ENCODE measurements around the gene PDE4A. TPM values are rescaled to one million over a fixed set of nuclear protein-coding genes. Genes with fewer than 3 reads are reported as not detected.
"Not testable (repeated sequence)": the region's sequence is repeated elsewhere in the genome, so short reads cannot be mapped to it uniquely, and the experiment has no call there.

The PDE4A gene
- total RNA-seq, 4 donors from 2014 or later, result 0.87 to 7.1 (median 2.3) TPM

- Histone ChIP-seq H3K36me3 (no peaks in the 10 kb centered on the region), H3K4me3 (no peak overlapping the region), H3K27me3 (peaks cover 0 to 62% (median 2%) of the 10 kb centered on the region in 4 donors), H3K27ac (no peak overlapping the region), H3K9me3 (no peaks in the 10 kb centered on the region), H3K4me1 (peaks cover 23 to 78% (median 24%) of the 10 kb centered on the region in 3 donors)
- no peak for DNase-seq
- intact Hi-C loops (cut with DNase I), result loop anchor here (10.0 kb wide), 1 partner anchor 169 kb away; no protein-coding TSS in a partner anchor
- TF ChIP-seq POLR2A (IDR thresholded peaks at IDR 0.05), result no peak
- TF ChIP-seq, protein P1, sequence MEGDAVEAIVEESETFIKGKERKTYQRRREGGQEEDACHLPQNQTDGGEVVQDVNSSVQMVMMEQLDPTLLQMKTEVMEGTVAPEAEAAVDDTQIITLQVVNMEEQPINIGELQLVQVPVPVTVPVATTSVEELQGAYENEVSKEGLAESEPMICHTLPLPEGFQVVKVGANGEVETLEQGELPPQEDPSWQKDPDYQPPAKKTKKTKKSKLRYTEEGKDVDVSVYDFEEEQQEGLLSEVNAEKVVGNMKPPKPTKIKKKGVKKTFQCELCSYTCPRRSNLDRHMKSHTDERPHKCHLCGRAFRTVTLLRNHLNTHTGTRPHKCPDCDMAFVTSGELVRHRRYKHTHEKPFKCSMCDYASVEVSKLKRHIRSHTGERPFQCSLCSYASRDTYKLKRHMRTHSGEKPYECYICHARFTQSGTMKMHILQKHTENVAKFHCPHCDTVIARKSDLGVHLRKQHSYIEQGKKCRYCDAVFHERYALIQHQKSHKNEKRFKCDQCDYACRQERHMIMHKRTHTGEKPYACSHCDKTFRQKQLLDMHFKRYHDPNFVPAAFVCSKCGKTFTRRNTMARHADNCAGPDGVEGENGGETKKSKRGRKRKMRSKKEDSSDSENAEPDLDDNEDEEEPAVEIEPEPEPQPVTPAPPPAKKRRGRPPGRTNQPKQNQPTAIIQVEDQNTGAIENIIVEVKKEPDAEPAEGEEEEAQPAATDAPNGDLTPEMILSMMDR (IDR thresholded peaks at IDR 0.05), result no peak
- 49 to 56% methylated on average over 5 to 6 of the region's 6 CpGs for WGBS, 2 donors
Observed at GRCh38 chr19:10406191-10406590, 14.1 kb upstream of the PDE4A start.

DNA sequence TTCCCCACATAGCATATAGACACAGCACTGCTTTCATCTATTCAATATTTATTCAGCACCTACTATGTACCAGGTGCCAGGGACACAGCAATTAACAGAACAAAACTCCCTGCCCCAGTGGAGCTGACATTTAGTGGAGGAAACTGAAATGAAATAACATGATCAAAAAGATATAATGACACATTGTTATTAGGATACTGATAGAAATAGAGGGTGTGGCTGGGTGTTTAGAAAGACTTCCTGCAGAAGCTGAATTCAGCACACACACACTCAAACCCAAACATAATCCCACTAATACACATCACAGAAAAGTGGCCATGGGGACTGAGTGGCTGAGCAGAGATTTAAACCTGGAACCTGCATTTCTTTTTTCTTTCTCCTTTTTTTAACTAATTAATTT is 13.2 kb upstream of the PDE4A start:
- Histone ChIP-seq H3K36me3 (no peaks in the 10 kb centered on the region), H3K27ac (no peak overlapping the region), H3K9me3 (no peaks in the 10 kb centered on the region), H3K27me3 (peaks cover 0 to 62% (median 2%) of the 10 kb centered on the region in 4 donors), H3K4me3 (no peak overlapping the region), H3K4me1 (peaks cover 14 to 69% (median 16%) of the 10 kb centered on the region in 3 donors)
- TF ChIP-seq, protein P1 (IDR thresholded peaks at IDR 0.05), result no peak
- TF ChIP-seq POLR2A (IDR thresholded peaks at IDR 0.05), result no peak
- no peak for DNase-seq
- intact Hi-C loops (cut with DNase I), result loop anchor here (10.0 kb wide), 1 partner anchor 168 kb away; no protein-coding TSS in a partner anchor

GRCh38 chr19:10408511-10409283 is 11.6 kb upstream of the PDE4A start:
- WGBS, 2 donors, result 66 to 73% methylated on average over 7 to 11 of the region's 18 CpGs
- Histone ChIP-seq H3K9me3 (no peaks in the 10 kb centered on the region), H3K4me3 (no peak overlapping the region), H3K27me3 (peaks cover 0 to 62% (median 2%) of the 10 kb centered on the region in 4 donors), H3K27ac (peak overlapping the region in 3 of 4 donors; percentile 5 to 58 (median 24)), H3K36me3 (no peaks in the 10 kb centered on the region), H3K4me1 (peaks cover 9 to 58% (median 10%) of the 10 kb centered on the region in 3 donors)
- intact Hi-C loops (cut with DNase I), result loop anchor here (10.0 kb wide), 1 partner anchor 166 kb away; no protein-coding TSS in a partner anchor
- TF ChIP-seq, protein P1 (IDR thresholded peaks at IDR 0.05), result no peak
- no peak for TF ChIP-seq POLR2A (IDR thresholded peaks at IDR 0.05)
- no peak for DNase-seq

DNA sequence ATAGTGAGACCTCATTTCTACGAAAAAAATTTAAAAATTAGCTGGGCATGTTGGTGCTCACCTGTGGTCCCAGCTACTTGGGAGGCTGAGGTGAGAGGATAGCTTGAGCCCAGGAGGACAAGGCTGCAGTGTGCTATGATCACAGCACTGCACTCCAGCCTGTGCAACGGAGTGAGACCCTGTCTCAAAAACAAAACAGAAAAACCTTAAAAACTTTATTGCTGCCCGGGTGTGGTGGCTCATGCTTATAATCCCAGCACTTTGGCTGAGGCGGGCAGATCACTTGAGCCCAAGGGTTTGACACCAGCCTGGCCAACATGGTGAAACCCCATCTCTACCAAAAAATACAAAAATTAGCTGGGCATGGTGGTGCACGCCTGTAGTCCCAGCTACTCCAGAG is 9.1 kb upstream of the PDE4A start:
- intact Hi-C loops (cut with DNase I); DNase-seq; H3K27ac ChIP-seq; H3K4me3 ChIP-seq; H3K9me3 ChIP-seq; H3K36me3 ChIP-seq: not testable (repeated sequence)
- H3K4me1 ChIP-seq, result peaks cover 0 to 40% (median 0%) of the 10 kb centered on the region in 3 donors
- peaks cover 0 to 53% (median 0%) of the 10 kb centered on the region in 4 donors for H3K27me3 ChIP-seq
- WGBS, 2 donors, result 68 to 82% methylated on average over 5 of the region's 5 CpGs

GRCh38 chr19:10412257-10412977 is 7.9 kb upstream of the PDE4A start:
- 54 to 56% methylated on average over 12 to 13 of the region's 13 CpGs for WGBS, 2 donors
- peak overlapping the region in 1 of 4 donors; percentile 33 for H3K27ac ChIP-seq
- no peak overlapping the region for H3K4me3 ChIP-seq
- no peaks in the 10 kb centered on the region for H3K36me3 ChIP-seq
- peaks cover 0 to 41% (median 5%) of the 10 kb centered on the region in 3 donors for H3K4me1 ChIP-seq
- intact Hi-C loops (cut with DNase I), result no loop called here
- H3K9me3 ChIP-seq, result peaks cover 0 to 3% (median 0%) of the 10 kb centered on the region in 3 donors
- TF ChIP-seq POLR2A (IDR thresholded peaks at IDR 0.05), result no peak
- TF ChIP-seq, protein P1 (IDR thresholded peaks at IDR 0.05), result no peak
- DNase-seq, result no peak
- peaks cover 0 to 53% (median 1%) of the 10 kb centered on the region in 4 donors for H3K27me3 ChIP-seq
